GM10266 (cell line): Measurements from ENCODE around the gene GSK3B.

Source experiments
- DNase-seq: peaks from one replicate; pipeline ENCODE4 v3.0.0; 2012; ENCODE audit errors: extremely low spot score
- TF ChIP-seq, protein P1 (sequence below): IDR thresholded peaks from 2 replicates; pipeline ENCODE4 v1.5.1; 2012; ENCODE audit warnings: mild to moderate bottlenecking, low read depth; ENCODE audit not compliant: control insufficient read depth, insufficient read depth; ENCODE audit errors: missing control alignments

Gene GSK3B

DNA sequence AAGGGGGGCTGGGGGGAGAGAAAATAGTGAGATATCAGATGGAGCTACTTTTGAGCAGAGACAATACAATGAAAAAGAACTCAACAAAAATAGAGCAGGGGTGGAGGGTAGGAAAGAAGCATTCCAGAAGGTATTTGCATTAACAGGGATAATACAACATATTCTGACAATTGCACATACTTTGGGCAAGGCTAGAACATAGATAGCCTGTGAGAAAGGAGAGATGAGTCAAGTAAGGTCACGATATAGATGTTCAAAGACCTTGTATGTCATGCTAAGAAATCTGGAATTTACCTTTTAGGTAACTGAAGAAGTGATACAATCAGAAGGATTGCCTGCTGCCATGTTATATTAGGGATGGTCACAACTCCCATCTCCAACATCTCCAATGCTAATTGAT lies 155.2 kb downstream of the GSK3B start:
- no peak for DNase-seq
- TF ChIP-seq, protein P1, sequence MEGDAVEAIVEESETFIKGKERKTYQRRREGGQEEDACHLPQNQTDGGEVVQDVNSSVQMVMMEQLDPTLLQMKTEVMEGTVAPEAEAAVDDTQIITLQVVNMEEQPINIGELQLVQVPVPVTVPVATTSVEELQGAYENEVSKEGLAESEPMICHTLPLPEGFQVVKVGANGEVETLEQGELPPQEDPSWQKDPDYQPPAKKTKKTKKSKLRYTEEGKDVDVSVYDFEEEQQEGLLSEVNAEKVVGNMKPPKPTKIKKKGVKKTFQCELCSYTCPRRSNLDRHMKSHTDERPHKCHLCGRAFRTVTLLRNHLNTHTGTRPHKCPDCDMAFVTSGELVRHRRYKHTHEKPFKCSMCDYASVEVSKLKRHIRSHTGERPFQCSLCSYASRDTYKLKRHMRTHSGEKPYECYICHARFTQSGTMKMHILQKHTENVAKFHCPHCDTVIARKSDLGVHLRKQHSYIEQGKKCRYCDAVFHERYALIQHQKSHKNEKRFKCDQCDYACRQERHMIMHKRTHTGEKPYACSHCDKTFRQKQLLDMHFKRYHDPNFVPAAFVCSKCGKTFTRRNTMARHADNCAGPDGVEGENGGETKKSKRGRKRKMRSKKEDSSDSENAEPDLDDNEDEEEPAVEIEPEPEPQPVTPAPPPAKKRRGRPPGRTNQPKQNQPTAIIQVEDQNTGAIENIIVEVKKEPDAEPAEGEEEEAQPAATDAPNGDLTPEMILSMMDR, result no peak

DNA sequence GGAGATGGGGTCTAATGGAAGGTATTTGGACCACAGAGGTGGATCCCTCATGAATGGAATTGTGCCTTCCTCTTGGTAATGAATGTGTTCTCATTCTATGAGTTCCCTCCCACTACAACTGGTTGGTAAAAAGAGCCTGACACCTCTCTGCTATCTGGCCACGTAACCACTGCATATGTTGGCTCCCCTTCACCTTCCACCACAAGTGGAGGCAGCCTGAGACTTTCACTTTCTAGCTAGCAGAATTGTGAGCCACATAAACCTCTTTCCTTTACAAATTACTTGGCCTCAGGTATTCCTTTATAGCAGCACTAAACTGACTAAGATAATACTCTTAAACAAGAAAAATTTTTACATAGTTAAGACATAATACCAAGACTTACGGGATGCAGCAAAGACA lies 157.0 kb downstream of the GSK3B start:
- DNase-seq, result peak; percentile 41
- TF ChIP-seq, protein P1, result no peak

DNA sequence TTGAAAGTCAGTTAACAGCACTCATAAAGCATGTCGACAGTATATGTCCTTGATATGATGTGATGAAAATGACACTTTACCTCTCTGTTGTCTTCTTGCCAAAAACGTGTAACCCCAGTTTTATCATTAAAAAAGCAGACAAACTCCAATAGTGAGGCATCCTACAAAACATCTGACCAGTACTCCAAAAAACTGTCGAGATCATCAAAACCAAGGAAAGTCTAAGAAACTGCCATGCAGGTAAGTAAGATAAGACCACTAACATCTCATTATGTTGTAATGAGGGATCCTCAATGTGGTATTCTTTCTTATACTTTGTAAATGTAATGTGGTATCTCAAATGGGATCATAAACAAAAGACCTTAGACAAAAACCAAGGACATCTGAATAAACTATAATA lies 160.0 kb downstream of the GSK3B start:
- TF ChIP-seq, protein P1, result no peak
- DNase-seq, result no peak

DNA sequence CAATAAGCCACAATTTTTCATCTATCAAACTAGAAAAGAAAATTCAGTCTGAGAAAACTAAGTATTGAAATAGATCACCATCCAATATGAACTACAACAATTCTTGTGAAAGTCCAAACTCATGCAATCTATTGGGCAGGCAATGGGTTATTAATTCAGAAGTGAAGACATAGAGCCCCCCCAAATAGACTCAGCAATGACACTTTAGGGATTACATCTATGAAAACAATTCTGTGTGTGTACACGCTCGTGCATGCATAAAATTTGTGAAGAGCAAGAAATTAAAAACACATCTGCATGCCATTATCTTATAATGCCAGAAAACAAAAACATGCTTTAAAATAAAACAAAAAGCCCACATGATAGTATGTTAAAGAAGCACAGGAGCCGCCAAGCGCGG lies 161.0 kb downstream of the GSK3B start:
- DNase-seq, result no peak
- TF ChIP-seq, protein P1, result no peak

DNA sequence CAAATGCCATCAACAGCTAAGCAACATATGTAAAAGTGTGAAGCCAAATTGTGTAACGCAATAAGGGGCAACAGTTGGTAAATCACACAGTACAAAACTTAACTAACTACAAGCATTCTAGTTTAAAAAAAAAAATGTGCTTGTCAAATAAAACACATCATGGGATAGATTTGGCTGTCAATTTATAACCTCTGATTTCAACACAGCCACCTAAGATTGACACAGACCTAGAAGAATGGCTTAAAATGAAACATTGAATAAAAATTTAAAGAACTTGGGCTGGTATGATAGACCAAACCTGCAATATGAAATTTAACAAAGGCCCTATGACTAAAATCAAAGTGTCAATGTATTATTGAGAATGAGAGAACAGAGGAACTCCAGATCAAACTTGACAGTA lies 164.0 kb downstream of the GSK3B start:
- no peak for DNase-seq
- TF ChIP-seq, protein P1, result no peak

DNA sequence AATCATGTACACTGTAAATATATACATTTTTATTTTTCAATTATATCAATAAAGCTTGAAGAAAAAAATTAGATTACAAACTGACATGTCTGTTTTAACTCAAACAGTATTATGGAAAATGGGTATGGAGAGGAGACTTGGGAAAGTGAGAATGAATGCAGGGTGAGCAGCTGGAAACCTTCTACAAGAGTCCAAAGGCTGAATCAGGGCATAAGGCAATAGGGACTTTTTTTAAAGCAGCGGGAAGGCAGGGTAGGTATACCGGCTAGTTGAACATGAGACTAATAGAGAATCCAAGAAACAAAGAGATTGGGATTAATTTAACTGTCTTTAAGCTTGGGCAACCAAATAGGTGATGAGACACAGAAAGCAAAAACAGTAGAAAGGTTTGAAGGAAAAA lies 167.1 kb downstream of the GSK3B start:
- DNase-seq, result no peak
- TF ChIP-seq, protein P1, result no peak

DNA sequence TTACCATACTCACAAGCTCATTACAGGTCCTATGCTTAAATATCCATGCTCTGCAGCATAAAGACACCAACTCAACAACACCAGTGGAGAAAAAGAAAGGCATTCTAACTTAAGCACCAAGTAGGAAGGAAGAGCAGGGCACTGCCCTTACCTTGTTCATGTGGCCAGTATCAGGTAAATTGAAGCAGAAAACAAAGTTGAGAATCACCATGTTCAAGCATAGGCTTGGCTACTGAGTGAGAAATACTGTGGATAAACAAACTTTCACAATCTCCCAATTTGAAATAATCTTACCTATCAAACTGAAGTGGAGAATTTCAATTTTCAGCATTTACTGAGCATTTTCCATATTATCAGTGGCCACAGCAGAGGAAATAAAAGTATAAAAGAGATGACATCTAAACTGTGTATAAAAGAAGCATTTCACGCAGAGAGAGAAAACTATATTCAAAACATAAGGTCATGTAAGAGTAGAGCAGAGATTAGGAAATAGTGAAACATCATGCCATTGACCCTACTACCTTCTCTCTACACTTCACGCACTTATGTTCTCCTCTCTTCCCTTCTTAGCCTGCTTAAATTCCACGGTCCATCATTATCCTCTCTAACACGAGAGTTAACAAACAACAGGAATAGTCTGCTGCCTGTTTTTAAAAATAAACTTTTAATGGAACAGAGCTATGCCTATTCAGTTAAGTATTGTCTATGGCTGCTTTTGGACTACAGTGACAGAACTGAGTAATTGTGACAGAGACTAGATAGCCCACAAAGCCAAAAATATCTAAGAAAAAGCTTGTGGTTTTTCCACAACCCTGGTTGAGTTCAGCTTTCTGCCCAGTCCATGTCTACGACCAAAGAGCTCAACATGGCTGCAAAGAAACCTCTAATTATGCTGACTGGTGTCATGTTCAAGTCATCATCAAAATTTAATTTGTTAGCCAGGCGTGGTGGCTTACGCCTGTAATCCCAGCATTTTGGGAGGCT lies 169.8 kb downstream of the GSK3B start:
- TF ChIP-seq, protein P1, result no peak

More for the DNA sequence above, 169.8 kb downstream of the GSK3B start:
- no peak for DNase-seq
